Mammary epithelial cell (primary cell): Measurements from ENCODE around the gene GDNF.

ENCODE experiments used
- EZH2 ChIP-seq: IDR thresholded peaks from 2 replicates; pipeline ENCODE4 v1.6.1; 2012; ENCODE audit warnings: low read length, inconsistent platforms, borderline replicate concordance
- TF ChIP-seq, protein P1 (sequence below), 2 donors: IDR thresholded peaks in 1 of 2; conservative IDR thresholded peaks in 1 of 2; 2 replicates each; pipeline ENCODE4 v1.5.1; 2011 to 2012; ENCODE audit warnings: inconsistent platforms in 2 of 2, low read length in 2 of 2, mild to moderate bottlenecking in 2 of 2, control low read depth in 1 of 2, low read depth in 1 of 2; ENCODE audit not compliant: insufficient read depth in 1 of 2; ENCODE audit errors: extremely low read depth in 1 of 2

DNA sequence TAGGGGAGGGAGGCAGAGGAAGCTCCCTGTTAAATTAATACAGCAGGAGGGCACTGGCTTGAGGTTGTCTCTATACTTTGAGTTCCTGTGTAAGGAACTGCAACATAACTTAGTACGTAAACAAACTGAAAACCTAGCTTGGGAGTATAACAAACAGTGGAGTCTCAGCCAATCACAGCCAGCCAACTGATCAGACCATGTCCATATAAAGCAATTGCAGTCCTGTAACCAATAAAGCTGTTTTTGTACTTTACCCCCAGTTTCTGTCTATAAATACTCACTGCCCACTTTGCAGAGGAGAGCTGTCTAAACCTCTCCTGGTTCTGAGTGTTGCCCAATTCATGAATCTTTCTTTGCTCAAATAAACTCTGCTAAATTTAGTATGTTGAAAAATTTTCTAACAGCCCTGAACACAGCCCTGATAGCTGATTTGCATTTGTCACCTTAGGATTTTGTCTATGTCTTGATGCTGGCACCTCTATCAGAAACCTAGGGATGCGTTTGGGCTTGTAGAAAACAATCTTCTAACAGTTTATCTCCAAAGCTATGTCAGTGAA, 39.9 kb downstream of the GDNF start:
- TF ChIP-seq, protein P1, sequence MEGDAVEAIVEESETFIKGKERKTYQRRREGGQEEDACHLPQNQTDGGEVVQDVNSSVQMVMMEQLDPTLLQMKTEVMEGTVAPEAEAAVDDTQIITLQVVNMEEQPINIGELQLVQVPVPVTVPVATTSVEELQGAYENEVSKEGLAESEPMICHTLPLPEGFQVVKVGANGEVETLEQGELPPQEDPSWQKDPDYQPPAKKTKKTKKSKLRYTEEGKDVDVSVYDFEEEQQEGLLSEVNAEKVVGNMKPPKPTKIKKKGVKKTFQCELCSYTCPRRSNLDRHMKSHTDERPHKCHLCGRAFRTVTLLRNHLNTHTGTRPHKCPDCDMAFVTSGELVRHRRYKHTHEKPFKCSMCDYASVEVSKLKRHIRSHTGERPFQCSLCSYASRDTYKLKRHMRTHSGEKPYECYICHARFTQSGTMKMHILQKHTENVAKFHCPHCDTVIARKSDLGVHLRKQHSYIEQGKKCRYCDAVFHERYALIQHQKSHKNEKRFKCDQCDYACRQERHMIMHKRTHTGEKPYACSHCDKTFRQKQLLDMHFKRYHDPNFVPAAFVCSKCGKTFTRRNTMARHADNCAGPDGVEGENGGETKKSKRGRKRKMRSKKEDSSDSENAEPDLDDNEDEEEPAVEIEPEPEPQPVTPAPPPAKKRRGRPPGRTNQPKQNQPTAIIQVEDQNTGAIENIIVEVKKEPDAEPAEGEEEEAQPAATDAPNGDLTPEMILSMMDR (conservative IDR thresholded peaks at IDR 0.05 in 1 of 2, IDR thresholded peaks at IDR 0.05 in 1 of 2; ENCODE audit: extremely low read depth in 1 of 2, insufficient read depth in 1 of 2, low read depth in 1 of 2, low read length in 2 of 2) = no peak
- TF ChIP-seq EZH2 = no peak
